B cell (primary cell): ENCODE data around the gene AMMECR1. TPM values are rescaled to one million over a fixed set of nuclear protein-coding genes. Genes with fewer than 3 reads are reported as not detected.

ENCODE experiments used
- ATAC-seq: fragments of 200-7000 bp; cut with Tn5 transposase; one replicate; pipeline ENCODE4 v1.10.0; 2021; ENCODE audit warnings: low read depth, mild to moderate bottlenecking, moderate number of reproducible peaks, moderate library complexity
- CTCF ChIA-PET: fragments of 350-600 bp; sonication (Branson Sonifier 250); formaldehyde crosslinking; loops from one replicate; lab custom pipeline; 2021; ENCODE audit warnings: antibody characterized with exemption, inconsistent platforms; lab: Charles Lee
- POLR2A ChIA-PET: fragments of 350-600 bp; sonication (Branson Sonifier 250); formaldehyde crosslinking; loops from one replicate; lab custom pipeline; 2021; ENCODE audit warnings: antibody characterized with exemption; lab: Charles Lee
- DNase-seq: peaks from one replicate; pipeline ENCODE4 v3.0.0; 2013
- H2AFZ ChIP-seq: 2 replicates; pipeline ENCODE4 v1.6.1; 2012; ENCODE audit warnings: mild to moderate bottlenecking, low read depth, low read length; ENCODE audit not compliant: insufficient read depth, poor library complexity, severe bottlenecking
- H3K27ac ChIP-seq, 2 donors: 1 replicate in 1 of 2; 2 replicates in 1 of 2; pipeline ENCODE4 v1.5.1; 2012 to 2013; ENCODE audit warnings: low read length in 2 of 2, mild to moderate bottlenecking in 2 of 2, moderate library complexity in 1 of 2
- H3K27me3 ChIP-seq, 4 experiments: fragments of 200-600 bp in 1 of 4; sonication (generic) in 1 of 4; replicated peaks in 1 of 4; 1 replicate in 2 of 4; 2 replicates in 2 of 4; pipeline versions ENCODE4 v1.6.1 to v1.7.0; 2013 to 2016; ENCODE audit warnings: low read length in 3 of 4, mild to moderate bottlenecking in 2 of 4, mixed read lengths in 1 of 4, moderate library complexity in 1 of 4; ENCODE audit not compliant: insufficient read depth in 4 of 4, control insufficient read depth in 3 of 4; ENCODE audit errors: control extremely low read depth in 1 of 4
- H3K36me3 ChIP-seq, 2 experiments: replicated peaks in 1 of 2; 1 replicate in 1 of 2; 2 replicates in 1 of 2; pipeline versions ENCODE4 v1.6.1 to v1.7.1; 2013; ENCODE audit warnings: low read length in 1 of 2; ENCODE audit not compliant: insufficient read depth in 2 of 2, control insufficient read depth in 1 of 2; ENCODE audit errors: control extremely low read depth in 1 of 2, extremely low read depth in 1 of 2
- H3K4me1 ChIP-seq, 2 donors: fragments of 200-600 bp in 1 of 2; sonication (generic) in 1 of 2; 1 replicate in 1 of 2; 2 replicates in 1 of 2; pipeline versions ENCODE4 v1.5.1 to v1.6.1; 2013 to 2017; ENCODE audit warnings: low read length in 2 of 2; ENCODE audit not compliant: control insufficient read depth in 2 of 2, insufficient read depth in 2 of 2
- H3K4me2 ChIP-seq: replicated peaks from 2 replicates; pipeline ENCODE3; 2012; ENCODE audit warnings: mild to moderate bottlenecking, low read depth, low read length; ENCODE audit not compliant: poor library complexity, severe bottlenecking
- H3K4me3 ChIP-seq, 5 experiments: fragments of 200-600 bp in 1 of 5; sonication (generic) in 1 of 5; 1 replicate in 3 of 5; 2 replicates in 2 of 5; pipeline versions ENCODE4 v1.5.1 to v1.7.0; 2011 to 2016; ENCODE audit warnings: low read length in 4 of 5, mild to moderate bottlenecking in 4 of 5, low read depth in 2 of 5, control low read depth in 1 of 5, moderate library complexity in 1 of 5; ENCODE audit not compliant: insufficient read depth in 1 of 5; ENCODE audit errors: control extremely low read depth in 1 of 5, extremely low read depth in 1 of 5
- H3K79me2 ChIP-seq: fragments of 200-600 bp; sonication (generic); one replicate; pipeline ENCODE4 v1.6.0; 2016; ENCODE audit warnings: low read length; ENCODE audit not compliant: control insufficient read depth, insufficient read depth
- H3K9ac ChIP-seq: fragments of 200-600 bp; sonication (generic); 2 replicates; pipeline ENCODE4 v1.6.1; 2017; ENCODE audit warnings: mild to moderate bottlenecking, low read length, moderate library complexity
- H3K9me3 ChIP-seq, 3 donors: one replicate each; pipeline versions ENCODE4 v1.6.1 to v1.7.1; 2013; ENCODE audit warnings: low read length in 2 of 3; ENCODE audit not compliant: control insufficient read depth in 2 of 3, insufficient read depth in 1 of 3; ENCODE audit errors: control extremely low read depth in 1 of 3
- H4K20me1 ChIP-seq: 2 replicates; pipeline ENCODE4 v1.6.0; 2012; ENCODE audit warnings: mild to moderate bottlenecking, low read length; ENCODE audit not compliant: insufficient read depth, control insufficient read depth, poor library complexity, severe bottlenecking
- H3K27ac Mint-ChIP-seq: one replicate; pipeline ENCODE4 v1.8.0; 2021; ENCODE audit warnings: mixed read lengths
- H3K27me3 Mint-ChIP-seq: one replicate; pipeline ENCODE4 v1.8.0; 2021; ENCODE audit warnings: mixed read lengths
- H3K4me1 Mint-ChIP-seq: one replicate; pipeline ENCODE4 v1.8.0; 2021; ENCODE audit warnings: mixed read lengths
- H3K4me3 Mint-ChIP-seq: one replicate; pipeline ENCODE4 v1.8.0; 2021; ENCODE audit warnings: mixed read lengths
- H3K9me3 Mint-ChIP-seq: one replicate; pipeline ENCODE4 v1.8.0; 2022; ENCODE audit warnings: mixed read lengths; ENCODE audit not compliant: insufficient read depth
- EZH2 ChIP-seq: IDR thresholded peaks from 2 replicates; pipeline ENCODE4 v1.6.1; 2012; ENCODE audit warnings: borderline replicate concordance, low read depth, mild to moderate bottlenecking, moderate library complexity, low read length; ENCODE audit not compliant: insufficient read depth, poor library complexity, severe bottlenecking
- WGBS: methylation state at CpG from one replicate; pipeline ENCODE4 v1.1.5; 2013; ENCODE audit warnings: missing lambda C conversion rate; ENCODE audit not compliant: insufficient coverage; 5-methylcytosine and 5-hydroxymethylcytosine counted together
- intact Hi-C: fragments of 100-400 bp; cut with micrococcal nuclease; formaldehyde crosslinking; loops from one replicate; pipeline ENCODE4 v1.10.0; 2022
- polyA plus RNA-seq: library from polyadenylated mRNA; depleted of rRNA; stranded (reverse); fragments of >200 nt; gene quantifications from 2 replicates; pipeline ENCODE4 v1.2.3, GENCODE V29; 2012
- total RNA-seq, 2 donors: library from RNA; stranded (reverse); fragments of 120-200 nt in 1 of 2; gene quantifications; 1 replicate in 1 of 2; 2 replicates in 1 of 2; pipeline versions ENCODE4 v1.2.3 to v1.2.4, GENCODE V29; 2013 to 2022
- TF ChIP-seq, protein P1 (sequence below): fragments of 200-600 bp; IDR thresholded peaks from one replicate; pipeline ENCODE4 v1.8.0; 2022; ENCODE audit warnings: antibody characterized with exemption, mild to moderate bottlenecking

The AMMECR1 gene
- total and polyA plus RNA-seq, 2 donors (not counting 1 experiment from before 2014, with no cell fraction given) = 5.7 to 12.7 TPM

GRCh38 chrX:110180176-110180927 is 137.5 kb downstream of the AMMECR1 start:
- DNase-seq = no peak
- H3K9me3 ChIP-seq = no peaks in the 10 kb centered on the region
- peaks cover 0 to 2% of the 10 kb centered on the region in 2 experiments for H3K36me3 ChIP-seq
- no peak overlapping the region for H3K9ac ChIP-seq
- no peak overlapping the region for H3K27ac ChIP-seq
- H3K4me1 ChIP-seq = no peaks in the 10 kb centered on the region
- H3K27me3 ChIP-seq = no peaks in the 10 kb centered on the region
- no peaks in the 10 kb centered on the region for H3K79me2 ChIP-seq
- H4K20me1 ChIP-seq = no peaks in the 10 kb centered on the region
- 92% methylated on average over 2 of the region's 5 CpGs for WGBS
- H3K4me3 ChIP-seq = no peak overlapping the region
- ChIA-PET POLR2A (no interaction called here), CTCF (no interaction called here)
- Mint-ChIP-seq H3K9me3 (no peaks in the 10 kb centered on the region), H3K27me3 (no peaks in the 10 kb centered on the region), H3K4me1 (no peaks in the 10 kb centered on the region), H3K4me3 (no peak overlapping the region), H3K27ac (no peak overlapping the region)
- intact Hi-C loops = no loop called here
- no peak for ATAC-seq
- TF ChIP-seq, protein P1, sequence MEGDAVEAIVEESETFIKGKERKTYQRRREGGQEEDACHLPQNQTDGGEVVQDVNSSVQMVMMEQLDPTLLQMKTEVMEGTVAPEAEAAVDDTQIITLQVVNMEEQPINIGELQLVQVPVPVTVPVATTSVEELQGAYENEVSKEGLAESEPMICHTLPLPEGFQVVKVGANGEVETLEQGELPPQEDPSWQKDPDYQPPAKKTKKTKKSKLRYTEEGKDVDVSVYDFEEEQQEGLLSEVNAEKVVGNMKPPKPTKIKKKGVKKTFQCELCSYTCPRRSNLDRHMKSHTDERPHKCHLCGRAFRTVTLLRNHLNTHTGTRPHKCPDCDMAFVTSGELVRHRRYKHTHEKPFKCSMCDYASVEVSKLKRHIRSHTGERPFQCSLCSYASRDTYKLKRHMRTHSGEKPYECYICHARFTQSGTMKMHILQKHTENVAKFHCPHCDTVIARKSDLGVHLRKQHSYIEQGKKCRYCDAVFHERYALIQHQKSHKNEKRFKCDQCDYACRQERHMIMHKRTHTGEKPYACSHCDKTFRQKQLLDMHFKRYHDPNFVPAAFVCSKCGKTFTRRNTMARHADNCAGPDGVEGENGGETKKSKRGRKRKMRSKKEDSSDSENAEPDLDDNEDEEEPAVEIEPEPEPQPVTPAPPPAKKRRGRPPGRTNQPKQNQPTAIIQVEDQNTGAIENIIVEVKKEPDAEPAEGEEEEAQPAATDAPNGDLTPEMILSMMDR = no peak
- TF ChIP-seq EZH2 = no peak
- H2AFZ ChIP-seq = no peak overlapping the region
- H3K4me2 ChIP-seq = no peak overlapping the region

- ChIA-PET CTCF (no interaction called here), POLR2A (no interaction called here)
- intact Hi-C loops = no loop called here
- H3K9me3 Mint-ChIP-seq = no peaks in the 10 kb centered on the region
- no peaks in the 10 kb centered on the region for H3K27me3 Mint-ChIP-seq
- Histone ChIP-seq H2AFZ (no peak overlapping the region), H3K27ac (no peak overlapping the region), H3K4me1 (no peaks in the 10 kb centered on the region), H3K4me3 (no peak overlapping the region), H3K9me3 (no peaks in the 10 kb centered on the region), H3K36me3 (peaks cover 0 to 2% of the 10 kb centered on the region in 2 experiments), H4K20me1 (no peaks in the 10 kb centered on the region), H3K27me3 (no peaks in the 10 kb centered on the region), H3K9ac (no peak overlapping the region), H3K4me2 (no peak overlapping the region), H3K79me2 (peaks cover 3% of the 10 kb centered on the region)
- no peak for DNase-seq
- no CpG with 5 or more reads among the region's 5 CpGs for WGBS
- ATAC-seq = no peak
- TF ChIP-seq, protein P1 = no peak
- TF ChIP-seq EZH2 = no peak
- H3K4me1 Mint-ChIP-seq = peaks cover 2% of the 10 kb centered on the region
- H3K4me3 Mint-ChIP-seq = no peak overlapping the region
- H3K27ac Mint-ChIP-seq = no peak overlapping the region
These were observed 139.6 kb downstream of the AMMECR1 start for GRCh38 chrX:110178179-110178865.
